ENCODE results near the gene RIC1.
"Not testable (repeated sequence)": the region's sequence is repeated elsewhere in the genome, so short reads cannot be mapped to it uniquely, and the experiment has no call there.

Gene RIC1

DNA sequence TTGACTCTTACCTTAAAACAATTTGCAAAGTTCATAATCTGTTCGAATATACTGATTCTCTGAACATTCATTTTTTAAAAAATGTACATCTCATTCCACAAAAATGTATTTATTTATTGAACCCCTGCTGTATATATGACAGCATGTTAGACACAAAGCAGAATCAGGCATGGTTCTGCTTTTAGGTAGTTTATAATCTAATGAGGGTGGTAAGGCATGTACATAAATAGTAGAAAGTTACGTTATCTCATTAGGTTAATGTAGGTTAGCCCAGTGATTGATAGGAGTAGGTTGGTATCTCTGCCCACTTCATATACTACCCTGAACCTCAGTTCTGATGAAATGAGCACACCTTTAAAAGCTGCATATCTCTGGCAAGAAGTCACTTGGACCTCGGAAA is 114.2 kb downstream of the RIC1 start:
- DNase-seq: no peak

DNA sequence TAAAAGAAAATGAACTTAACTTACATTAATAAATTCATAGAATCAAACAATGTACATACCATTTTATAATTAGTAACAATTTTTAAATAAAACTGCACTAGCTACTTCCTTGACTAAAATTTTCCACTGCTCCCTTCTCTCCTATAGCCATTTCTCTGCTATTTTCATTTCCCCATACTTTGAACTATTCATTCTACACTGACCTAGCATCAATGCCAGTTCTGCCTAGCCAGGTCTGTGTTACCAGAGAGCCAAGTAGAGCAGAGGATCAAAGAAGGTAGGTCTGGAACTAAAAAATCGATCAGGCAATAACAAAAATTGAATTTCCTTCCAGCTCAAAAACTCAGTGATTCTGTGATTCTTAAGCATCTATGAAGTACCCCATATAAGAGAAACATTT is 119.5 kb downstream of the RIC1 start:
- no peak for DNase-seq

DNA sequence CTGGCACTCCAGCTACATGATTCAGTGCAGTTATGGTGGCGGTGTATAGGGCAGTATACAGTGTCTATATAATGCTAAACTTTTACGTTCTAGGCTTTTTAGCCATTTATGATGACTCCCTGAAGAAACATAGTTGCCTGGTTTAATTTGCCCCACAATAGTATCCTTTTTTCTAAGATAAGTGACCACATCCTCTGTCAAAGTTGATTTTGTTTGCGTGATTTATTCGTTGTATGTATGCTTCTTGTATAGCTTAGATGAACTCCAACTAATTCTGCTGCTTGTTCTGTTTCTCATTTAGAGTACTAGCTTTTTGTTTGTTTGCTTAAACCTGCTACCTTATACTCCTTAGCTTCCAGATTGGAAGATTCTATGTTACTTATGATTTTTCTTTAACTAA is 120.4 kb downstream of the RIC1 start:
- no peak for DNase-seq

GRCh38 chr9:5750569-5750968 is 121.7 kb downstream of the RIC1 start:
- DNase-seq: no peak

GRCh38 chr9:5756633-5757032 is 127.7 kb downstream of the RIC1 start:
- no peak for DNase-seq

DNA sequence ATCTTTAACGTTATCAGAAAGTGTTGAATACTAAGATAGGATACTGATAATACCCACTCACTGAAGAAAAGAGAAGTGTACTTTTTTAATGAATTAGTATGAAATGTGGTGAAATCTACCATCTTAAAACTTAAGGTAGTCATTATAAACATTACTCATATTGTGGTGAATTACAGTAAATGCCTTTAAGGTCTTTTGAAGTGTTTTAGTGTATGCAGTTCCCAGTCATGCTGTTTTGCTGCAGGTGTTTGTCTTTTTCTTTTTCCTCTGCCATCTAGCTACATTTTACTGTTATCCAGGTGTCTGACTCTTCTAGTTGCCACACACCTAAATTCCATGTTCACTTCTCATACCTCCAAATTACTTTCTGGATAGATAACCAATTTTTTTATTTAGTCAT is 131.4 kb downstream of the RIC1 start:
- no peak for DNase-seq

GRCh38 chr9:5762421-5762820 is 133.5 kb downstream of the RIC1 start:
- no peak for DNase-seq

DNA sequence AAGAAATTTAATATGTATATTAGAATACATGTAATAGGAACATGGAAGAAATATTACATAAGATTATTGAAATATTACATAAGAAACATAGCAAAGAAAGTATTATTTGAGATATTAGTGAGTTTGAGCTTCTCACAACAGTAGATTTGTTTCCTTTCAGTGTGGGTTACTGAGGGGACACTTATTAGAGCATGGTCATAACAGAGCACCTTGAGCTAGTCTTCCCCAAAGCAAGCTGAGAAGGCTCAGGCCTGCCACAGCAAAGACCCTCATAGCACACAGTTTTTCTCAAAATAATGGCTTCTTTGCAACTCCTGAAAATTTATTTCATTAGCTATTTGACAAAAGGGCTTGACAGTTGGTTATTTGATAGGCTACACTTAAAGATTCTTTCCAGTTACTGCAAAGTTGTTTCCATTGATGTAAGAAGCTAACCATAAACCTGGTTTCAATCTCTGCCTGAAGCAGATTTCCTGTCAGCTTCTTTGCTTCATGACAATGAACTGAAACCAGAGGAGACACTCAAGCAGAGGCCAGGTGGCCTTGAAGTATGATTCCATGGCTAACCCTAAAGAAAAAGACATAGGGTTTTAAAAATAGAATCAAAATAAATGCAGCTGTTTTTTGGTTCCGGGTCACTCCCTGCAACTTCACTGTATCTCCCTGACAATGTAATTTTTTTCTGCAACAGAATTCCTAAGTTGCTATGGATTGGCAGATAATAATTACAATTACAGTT is 135.4 kb downstream of the RIC1 start:
- DNase-seq: no peak

GRCh38 chr9:5767968-5768932 is 139.3 kb downstream of the RIC1 start:
- no peak for DNase-seq

DNA sequence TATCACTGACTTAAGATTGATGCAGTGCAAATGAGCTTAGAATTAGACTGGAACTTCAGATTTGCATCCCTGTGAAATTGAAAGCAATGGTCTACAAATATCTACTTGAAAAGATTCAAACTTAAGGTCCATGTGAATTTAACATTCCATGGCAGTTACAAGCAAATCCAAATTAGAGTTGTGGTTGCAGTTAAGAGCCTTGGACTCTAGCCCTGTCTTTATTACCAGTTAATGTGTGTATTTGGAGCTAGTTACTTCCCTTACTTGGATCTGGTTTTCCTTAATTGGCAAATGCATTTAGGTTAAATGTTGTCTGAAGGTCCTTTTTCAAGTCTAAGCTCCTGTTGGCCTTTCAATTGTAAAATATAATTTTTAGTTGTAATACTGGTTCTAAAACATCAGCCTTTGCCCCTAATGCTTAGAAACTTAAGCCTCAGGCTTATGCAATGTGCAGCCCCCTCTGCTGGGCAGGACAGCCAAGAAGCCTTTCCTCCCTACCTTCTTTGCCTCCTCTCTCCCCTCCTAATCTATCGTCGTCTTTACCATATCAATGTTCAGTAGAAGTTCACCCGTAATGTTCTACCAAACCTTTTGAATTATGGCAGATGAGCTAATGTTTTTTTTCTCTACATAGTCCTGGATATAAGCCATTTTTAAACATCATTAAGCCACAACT is 144.6 kb downstream of the RIC1 start:
- no peak for DNase-seq

GRCh38 chr9:5778805-5779204 is 149.9 kb downstream of the RIC1 start:
- no peak for DNase-seq

GRCh38 chr9:5779705-5780218 is 150.9 kb downstream of the RIC1 start:
- DNase-seq: not testable (repeated sequence)

DNA sequence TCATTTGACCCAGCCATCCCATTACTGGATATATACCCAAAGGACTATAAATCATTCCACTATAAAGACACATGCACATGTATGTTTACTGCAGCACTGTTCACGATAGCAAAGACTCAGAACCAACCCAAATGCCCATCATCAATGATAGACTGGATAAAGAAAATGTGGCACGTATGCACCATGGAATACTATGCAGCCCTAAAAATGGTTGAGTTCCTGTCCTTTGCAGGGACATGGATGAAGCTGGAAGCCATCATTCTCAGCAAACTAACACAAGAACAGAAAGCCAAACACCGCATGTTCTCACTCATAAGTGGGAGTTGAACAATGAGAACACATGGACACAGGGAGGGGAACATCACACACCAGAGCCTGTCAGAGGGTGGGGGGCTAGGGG is 154.5 kb downstream of the RIC1 start:
- DNase-seq: not testable (repeated sequence)

DNA sequence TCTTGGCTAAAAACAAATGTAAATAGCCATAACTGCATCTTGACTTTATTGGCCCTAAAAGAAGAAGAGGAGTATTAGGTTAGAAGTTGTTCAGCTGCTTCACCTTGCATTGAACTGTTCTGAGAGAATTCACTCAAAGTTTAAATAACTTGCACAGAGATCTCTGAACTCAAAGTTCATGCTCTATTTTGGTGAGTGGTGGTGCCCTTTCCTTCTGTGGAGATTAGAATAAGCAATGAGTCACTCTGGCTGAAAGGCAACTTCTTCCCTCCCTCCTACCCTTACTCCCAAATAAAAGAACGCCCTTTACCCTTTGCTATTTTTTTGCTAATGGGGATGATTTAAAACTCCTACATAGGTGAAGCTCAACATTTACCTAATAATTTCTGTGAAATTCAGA is 155.1 kb downstream of the RIC1 start:
- no peak for DNase-seq

DNA sequence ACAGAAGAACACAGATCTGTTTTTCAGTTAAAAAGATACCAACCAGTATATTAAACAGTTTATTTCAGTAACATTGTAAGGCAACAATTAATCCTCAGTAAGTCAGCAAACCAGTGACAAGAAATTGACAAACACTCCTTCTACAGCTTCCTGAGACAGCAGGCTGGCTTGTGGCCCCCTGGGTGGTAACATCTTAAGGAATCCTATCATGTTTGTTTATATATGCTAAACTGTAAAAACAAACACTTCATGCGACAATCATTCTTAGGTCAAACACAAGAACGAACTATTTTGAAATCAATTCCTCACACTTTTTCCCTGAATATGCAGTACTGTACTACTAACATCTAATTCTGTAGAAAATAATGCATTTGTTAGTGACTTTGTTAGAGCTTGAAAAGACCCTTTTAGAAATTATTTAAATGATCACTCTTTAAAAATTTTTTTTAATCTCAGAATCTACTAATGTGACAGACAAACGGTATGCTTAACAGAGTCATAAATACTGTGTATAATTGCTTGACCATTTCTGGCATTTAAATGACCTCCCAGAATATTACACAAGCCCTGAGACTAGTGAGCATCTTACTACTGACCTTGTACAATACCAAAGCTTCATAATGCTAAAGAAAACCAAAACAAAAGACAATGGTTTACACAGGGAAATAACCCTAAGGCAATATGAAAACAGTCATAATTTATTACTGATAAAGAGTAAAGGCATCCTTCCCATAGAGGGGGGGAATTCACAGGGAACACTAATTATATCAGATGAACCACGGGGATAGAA is 155.8 kb downstream of the RIC1 start:
- no peak for DNase-seq

DNA sequence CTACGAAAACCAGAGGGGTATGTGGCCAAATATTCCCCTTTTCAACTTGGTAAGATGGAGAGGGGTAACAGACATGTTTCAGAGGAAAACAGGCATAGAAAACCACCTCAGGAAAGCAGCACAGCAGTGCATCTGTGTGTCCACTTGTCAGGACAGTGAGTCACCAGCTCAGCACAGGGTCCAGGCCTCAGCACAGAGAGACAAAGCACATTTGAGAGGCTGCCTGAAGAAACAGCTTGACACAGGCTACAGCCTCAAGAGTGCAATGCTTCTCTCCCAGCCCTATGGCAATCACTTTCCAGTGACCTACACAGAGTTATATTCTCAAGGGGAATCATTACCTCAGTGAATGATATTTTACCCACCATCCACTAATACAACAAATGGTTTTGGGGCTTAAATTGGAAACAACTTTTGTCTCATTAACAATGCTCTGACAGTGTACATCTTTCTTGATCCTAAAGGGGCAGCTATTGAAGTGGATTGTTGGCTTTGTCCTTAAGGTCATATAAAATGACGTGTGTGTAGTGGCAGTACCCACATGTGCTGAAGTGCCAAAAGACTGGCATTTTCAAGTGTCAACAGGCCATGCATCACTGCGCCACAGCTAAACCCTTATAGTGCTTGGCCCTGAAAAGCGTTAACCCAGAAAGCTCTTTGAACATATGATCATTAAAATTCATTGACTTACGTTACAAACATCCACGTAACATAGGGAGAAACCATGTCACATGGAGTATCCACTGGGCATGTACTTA is 157.6 kb downstream of the RIC1 start:
- no peak for DNase-seq

GRCh38 chr9:5787220-5787619 is 158.3 kb downstream of the RIC1 start:
- no peak for DNase-seq

GRCh38 chr9:5787759-5788302 is 158.9 kb downstream of the RIC1 start:
- DNase-seq: no peak

DNA sequence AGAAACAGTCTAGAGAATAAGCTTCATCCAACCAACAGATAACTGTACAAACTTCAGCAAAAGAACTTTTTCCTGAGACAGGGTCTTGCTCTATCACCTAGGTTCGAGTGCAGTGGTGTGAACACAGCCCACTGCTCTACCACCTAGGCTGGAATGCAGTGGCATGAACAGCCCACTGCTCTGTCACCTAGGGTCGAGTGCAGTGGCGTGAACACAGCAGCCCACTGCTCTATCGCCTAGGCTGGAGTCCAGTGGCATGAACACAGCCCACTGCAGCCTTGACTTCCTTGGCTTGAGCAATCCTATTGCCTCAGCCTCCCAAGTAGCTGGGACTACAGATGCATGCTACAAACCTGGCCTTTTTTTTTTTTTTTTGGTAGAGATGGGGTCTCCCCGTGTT is 160.6 kb downstream of the RIC1 start:
- no peak for DNase-seq

- DNase-seq: no peak
These were observed 162.0 kb downstream of the RIC1 start for GRCh38 chr9:5790923-5791322.

- DNase-seq: no peak
These were observed 163.0 kb downstream of the RIC1 start for GRCh38 chr9:5791870-5792269.
